Tibial nerve (tissue), 4 donors: Measurements from ENCODE around the gene LRRC25.

Source experiments
- EP300 ChIP-seq, 2 donors: sonication (generic); formaldehyde crosslinking; IDR thresholded peaks; one replicate each; pipeline ENCODE4 v1.6.1; 2017; ENCODE audit warnings: antibody characterized with exemption in 2 of 2, mild to moderate bottlenecking in 1 of 2
- POLR2A ChIP-seq, 2 donors: fragments of 450-650 bp; IDR thresholded peaks; one replicate each; pipeline ENCODE4 v1.6.1; 2017; ENCODE audit warnings: antibody characterized with exemption in 2 of 2, mild to moderate bottlenecking in 2 of 2, moderate library complexity in 2 of 2
- TF ChIP-seq, protein P1 (sequence below), 5 experiments: fragments of 200-600 bp in 3 of 5; fragments of 450-650 bp in 2 of 5; sonication (generic) in 3 of 5; IDR thresholded peaks; one replicate each; pipeline ENCODE4 v1.5.1; 2016 to 2019; ENCODE audit warnings: antibody characterized with exemption in 5 of 5, mild to moderate bottlenecking in 3 of 5, moderate library complexity in 2 of 5

DNA sequence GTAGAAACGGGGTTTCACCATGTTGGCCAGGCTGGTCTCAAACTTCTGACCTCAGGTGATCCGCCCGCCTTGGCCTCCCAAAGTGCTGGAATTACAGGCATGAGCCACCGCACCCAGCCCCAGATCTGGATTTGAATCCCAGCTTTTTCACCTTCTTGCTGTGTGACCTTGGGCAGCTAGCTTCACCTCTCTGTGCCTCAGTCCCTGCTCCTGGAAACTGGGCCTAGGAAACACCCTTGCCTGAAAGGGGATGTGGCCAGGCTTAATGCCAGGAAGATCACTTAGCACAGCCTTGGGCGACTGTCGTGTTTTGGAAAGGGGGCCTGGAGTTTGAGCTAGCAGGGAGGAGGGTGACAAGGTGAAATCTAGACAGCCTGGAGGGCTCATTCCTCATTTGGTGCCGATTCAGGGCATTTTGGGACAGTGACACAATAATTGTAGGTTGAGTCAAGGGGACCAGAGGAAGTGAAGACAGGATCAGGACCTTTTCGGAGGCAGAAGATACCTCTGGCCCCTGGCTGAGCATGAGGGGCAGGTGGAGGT, 55.3 kb downstream of the LRRC25 start:
- TF ChIP-seq POLR2A (IDR thresholded peaks at IDR 0.05), result no peak
- TF ChIP-seq, protein P1, sequence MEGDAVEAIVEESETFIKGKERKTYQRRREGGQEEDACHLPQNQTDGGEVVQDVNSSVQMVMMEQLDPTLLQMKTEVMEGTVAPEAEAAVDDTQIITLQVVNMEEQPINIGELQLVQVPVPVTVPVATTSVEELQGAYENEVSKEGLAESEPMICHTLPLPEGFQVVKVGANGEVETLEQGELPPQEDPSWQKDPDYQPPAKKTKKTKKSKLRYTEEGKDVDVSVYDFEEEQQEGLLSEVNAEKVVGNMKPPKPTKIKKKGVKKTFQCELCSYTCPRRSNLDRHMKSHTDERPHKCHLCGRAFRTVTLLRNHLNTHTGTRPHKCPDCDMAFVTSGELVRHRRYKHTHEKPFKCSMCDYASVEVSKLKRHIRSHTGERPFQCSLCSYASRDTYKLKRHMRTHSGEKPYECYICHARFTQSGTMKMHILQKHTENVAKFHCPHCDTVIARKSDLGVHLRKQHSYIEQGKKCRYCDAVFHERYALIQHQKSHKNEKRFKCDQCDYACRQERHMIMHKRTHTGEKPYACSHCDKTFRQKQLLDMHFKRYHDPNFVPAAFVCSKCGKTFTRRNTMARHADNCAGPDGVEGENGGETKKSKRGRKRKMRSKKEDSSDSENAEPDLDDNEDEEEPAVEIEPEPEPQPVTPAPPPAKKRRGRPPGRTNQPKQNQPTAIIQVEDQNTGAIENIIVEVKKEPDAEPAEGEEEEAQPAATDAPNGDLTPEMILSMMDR (IDR thresholded peaks at IDR 0.05), result no peak
- TF ChIP-seq EP300 (IDR thresholded peaks at IDR 0.05), result no peak
